ENCODE data around the gene STK38. TPM values are rescaled to one million over a fixed set of nuclear protein-coding genes. Genes with fewer than 3 reads are reported as not detected.

Gene STK38
- 100 to 1,000 TPM in 1 of 4 donors, 10 to 100 TPM in 3; 59.1 to 101 (median 86.4) TPM for total RNA-seq

- peaks cover 14 to 41% (median 28%) of the 10 kb centered on the region in 4 donors for H3K4me1 ChIP-seq
- H3K27ac ChIP-seq = peak within 1 kb of the TSS; percentile 93 to 100 (median 99)
- DNase-seq = peak; percentile 97
- in situ Hi-C loops (cut with MboI; ENCODE audit: low pct_ligation_motif_present in 1 of 4, low pct_unique_long_range_greater_than_20kb in 1 of 4, low sequenced_read_pairs in 3 of 4) = no loop called here
- 0 to 4% methylated on average over 4 to 49 of the region's 51 CpGs for WGBS, 2 donors (ENCODE audit: low coverage in 1 of 2)
- no peaks in the 10 kb centered on the region for H3K36me3 ChIP-seq
- peak within 1 kb of the TSS; percentile 71 to 99 (median 94) for H3K4me3 ChIP-seq
- H3K27me3 ChIP-seq = no peaks in the 10 kb centered on the region
- H3K9me3 ChIP-seq = no peaks in the 10 kb centered on the region
- TF ChIP-seq EP300 (IDR thresholded peaks at IDR 0.05; ENCODE audit: low read depth) (peak; percentile 45), POLR2A (IDR thresholded peaks at IDR 0.05) (peak; percentile 98), CTCF (IDR thresholded peaks at IDR 0.05) (peak in 1 of 5 experiments; percentile 7), POLR2AphosphoS5 (IDR thresholded peaks at IDR 0.05) (peak; percentile 98 to 99 (median 99))
- intact Hi-C loops (cut with DNase I; ENCODE audit: low total_unique reads) = loop anchor here (5.0 kb wide), 2 partner anchors 45 to 105 kb away; partner anchors contain the start of genes KCTD20, PXT1 and SRSF3
Measured at GRCh38 chr6:36546920-36547645, at the start of gene STK38. Gene STK38, minus strand, starts transcription at chr6:36547479. Its CDS starts 7,277 bp downstream, at chr6:36540202.

GRCh38 chr6:36596356-36596755, 49.1 kb upstream of the STK38 start:
- H3K4me1 ChIP-seq = peaks cover 36 to 61% (median 50%) of the 10 kb centered on the region in 4 donors
- in situ Hi-C loops (cut with MboI; ENCODE audit: low pct_ligation_motif_present in 1 of 4, low pct_unique_long_range_greater_than_20kb in 1 of 4, low sequenced_read_pairs in 3 of 4) (loop anchor here in 2 of 4 donors (10.0 to 25.0 kb wide), 2 partner anchors 152 to 159 kb away; partner anchors contain the start of genes KCTD20 (in 2 of the 2) and PXT1 (in 2 of the 2)), intact Hi-C loops (cut with DNase I; ENCODE audit: low total_unique reads) (no loop called here)
- H3K27ac ChIP-seq = peak overlapping the region; percentile 96 to 100 (median 98)
- TF ChIP-seq POLR2AphosphoS5 (IDR thresholded peaks at IDR 0.05) (no peak), CTCF (IDR thresholded peaks at IDR 0.05) (no peak), EP300 (IDR thresholded peaks at IDR 0.05; ENCODE audit: low read depth) (no peak), POLR2A (IDR thresholded peaks at IDR 0.05) (no peak)
- peak overlapping the region; percentile 52 to 92 (median 80) for H3K4me3 ChIP-seq
- H3K36me3 ChIP-seq = peaks cover 0 to 40% (median 15%) of the 10 kb centered on the region in 4 donors
- no peaks in the 10 kb centered on the region for H3K27me3 ChIP-seq
- 0% methylated on average over 1 to 5 of the region's 5 CpGs for WGBS, 2 donors (ENCODE audit: low coverage in 1 of 2)
- H3K9me3 ChIP-seq = no peaks in the 10 kb centered on the region
- DNase-seq = peak; percentile 3

- H3K27ac ChIP-seq = peak overlapping the region; percentile 96 to 100 (median 98)
- H3K27me3 ChIP-seq = no peaks in the 10 kb centered on the region
- in situ Hi-C loops (cut with MboI; ENCODE audit: low pct_ligation_motif_present in 1 of 4, low pct_unique_long_range_greater_than_20kb in 1 of 4, low sequenced_read_pairs in 3 of 4) (loop anchor here in 2 of 4 donors (10.0 to 25.0 kb wide), 2 partner anchors 150 to 158 kb away; partner anchors contain the start of genes KCTD20 (in 2 of the 2) and PXT1 (in 2 of the 2)), intact Hi-C loops (cut with DNase I; ENCODE audit: low total_unique reads) (loop anchor here (5.0 kb wide), 1 partner anchor 48 kb away; the partner anchor contains the start of gene STK38)
- no peaks in the 10 kb centered on the region for H3K9me3 ChIP-seq
- WGBS, 2 donors (ENCODE audit: low coverage in 1 of 2) = 1 to 2% methylated on average over 14 to 15 of the region's 15 CpGs
- H3K4me3 ChIP-seq = peak overlapping the region; percentile 52 to 92 (median 80)
- no peak for DNase-seq
- peaks cover 29 to 48% (median 38%) of the 10 kb centered on the region in 4 donors for H3K4me1 ChIP-seq
- H3K36me3 ChIP-seq = peaks cover 0 to 30% (median 9%) of the 10 kb centered on the region in 4 donors
- TF ChIP-seq CTCF (IDR thresholded peaks at IDR 0.05) (no peak), POLR2AphosphoS5 (IDR thresholded peaks at IDR 0.05) (peak in 1 of 3 donors; percentile 29), POLR2A (IDR thresholded peaks at IDR 0.05) (peak; percentile 7), EP300 (IDR thresholded peaks at IDR 0.05; ENCODE audit: low read depth) (no peak)
Measured at GRCh38 chr6:36594816-36595643, 47.8 kb upstream of the STK38 start.
